ENCODE measurements around the gene TGM3.

TGM3 gene

GRCh38 chr20:2285613-2286012 is 10.2 kb upstream of the TGM3 start:
- DNase-seq = no peak

GRCh38 chr20:2287504-2287903 is 8.3 kb upstream of the TGM3 start:
- no peak for DNase-seq

- DNase-seq = no peak
Measured at GRCh38 chr20:2289475-2289874, 6.3 kb upstream of the TGM3 start.

GRCh38 chr20:2290486-2290885 is 5.3 kb upstream of the TGM3 start:
- DNase-seq = no peak

- DNase-seq = no peak
Measured at GRCh38 chr20:2292416-2293110, 3.2 kb upstream of the TGM3 start.

- no peak for DNase-seq
Measured at GRCh38 chr20:2293486-2293885, 2.3 kb upstream of the TGM3 start.

GRCh38 chr20:2293971-2294370 is 1.8 kb upstream of the TGM3 start:
- no peak for DNase-seq

- DNase-seq = no peak
Measured at GRCh38 chr20:2295286-2295685, 515 bp upstream of the TGM3 start.

GRCh38 chr20:2296524-2297356 is 939 bp downstream of the TGM3 start:
- peak; percentile 58 for DNase-seq

GRCh38 chr20:2297357-2297728 is 1.5 kb downstream of the TGM3 start:
- DNase-seq = no peak

GRCh38 chr20:2298116-2298515 is 2.3 kb downstream of the TGM3 start:
- DNase-seq = no peak

- DNase-seq = no peak
Measured at GRCh38 chr20:2298701-2299100, 2.9 kb downstream of the TGM3 start.

- DNase-seq = no peak
Measured at GRCh38 chr20:2299301-2299700, 3.5 kb downstream of the TGM3 start.

GRCh38 chr20:2300002-2300401 is 4.2 kb downstream of the TGM3 start:
- DNase-seq = no peak

- no peak for DNase-seq
Measured at GRCh38 chr20:2300420-2300819, 4.6 kb downstream of the TGM3 start.

GRCh38 chr20:2301164-2301622 is 5.4 kb downstream of the TGM3 start:
- DNase-seq = no peak

GRCh38 chr20:2302384-2303060 is 6.7 kb downstream of the TGM3 start:
- DNase-seq = no peak

- DNase-seq = no peak
Measured at GRCh38 chr20:2303673-2304072, 7.9 kb downstream of the TGM3 start.

- no peak for DNase-seq
Measured at GRCh38 chr20:2304180-2304579, 8.4 kb downstream of the TGM3 start.

GRCh38 chr20:2305029-2305428 is 9.2 kb downstream of the TGM3 start:
- DNase-seq = no peak

- DNase-seq = peak; percentile 55
Measured at GRCh38 chr20:2305479-2305878, 9.7 kb downstream of the TGM3 start.

GRCh38 chr20:2305946-2306345 is 10.1 kb downstream of the TGM3 start:
- DNase-seq = peak; percentile 99

- DNase-seq = no peak
Measured at GRCh38 chr20:2307136-2307535, 11.3 kb downstream of the TGM3 start.

- no peak for DNase-seq
Measured at GRCh38 chr20:2311329-2311728, 15.5 kb downstream of the TGM3 start.

All from NCI-H345 (cell line).